ENCODE results near the gene SSTR3. TPM values are rescaled to one million over a fixed set of nuclear protein-coding genes. Genes with fewer than 3 reads are reported as not detected.

The SSTR3 gene
- total RNA-seq, 2 experiments from 2014 or later = 1.9 to 2.1 TPM

DNA sequence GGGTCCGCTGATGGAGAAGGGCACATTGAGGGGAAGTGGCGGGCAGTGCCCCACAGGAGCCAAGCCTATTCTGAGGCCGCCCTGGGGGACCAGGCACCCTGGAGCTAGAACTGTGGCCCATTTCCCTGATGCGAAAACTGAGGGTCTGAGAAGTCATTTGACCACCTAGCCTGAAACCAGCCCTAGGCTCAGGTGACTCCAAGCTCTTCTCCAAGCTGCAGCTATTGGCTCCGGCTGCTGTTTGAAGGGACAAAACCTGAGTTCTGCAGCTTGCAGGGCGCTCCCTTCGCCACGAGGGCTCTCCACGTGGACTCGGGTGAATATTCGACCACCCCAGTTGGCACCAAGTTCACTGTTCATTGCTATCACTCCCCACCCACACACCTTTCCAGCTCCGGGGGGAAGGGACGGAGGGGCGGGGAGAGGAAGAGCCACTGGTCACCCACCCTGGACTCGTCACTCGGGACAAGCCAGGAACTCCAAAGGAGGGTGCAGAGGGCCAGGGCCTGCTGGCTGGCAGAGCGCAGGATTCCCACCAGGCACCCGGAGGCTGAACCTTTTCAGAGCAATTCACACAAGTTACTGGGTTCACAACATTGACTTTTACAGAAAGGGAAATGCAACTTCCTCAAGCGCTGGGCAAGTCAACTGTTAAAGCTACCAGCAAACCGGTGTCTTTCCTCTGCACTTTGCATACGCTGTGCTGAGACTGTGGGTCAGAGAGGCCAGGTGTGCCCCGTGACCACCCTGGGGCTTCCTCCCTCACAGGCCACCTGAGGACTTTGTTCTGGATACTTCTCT, 32.8 kb upstream of the SSTR3 start:
- Mint-ChIP-seq H3K9me3 (no peaks in the 10 kb centered on the region), H3K4me3 (peak overlapping the region; percentile 95), H3K27me3 (no peaks in the 10 kb centered on the region), H3K36me3 (ENCODE audit: low read depth) (peaks cover 40% of the 10 kb centered on the region), H3K27ac (peak overlapping the region; percentile 97), H3K4me1 (ENCODE audit: low read depth) (peaks cover 49% of the 10 kb centered on the region)
- Histone ChIP-seq H3K27ac (ENCODE audit: low read depth in 1 of 2, low read length in 2 of 2) (peak overlapping the region; percentile 85 to 96), H3K36me3 (ENCODE audit: insufficient read depth, low read length) (peaks cover 15% of the 10 kb centered on the region), H3K4me1 (ENCODE audit: insufficient read depth, low read length) (peaks cover 53% of the 10 kb centered on the region), H3K27me3 (ENCODE audit: control insufficient read depth in 1 of 2, insufficient read depth in 2 of 2, low read length in 2 of 2) (no peaks in the 10 kb centered on the region), H3K9me3 (ENCODE audit: control insufficient read depth in 1 of 2, insufficient read depth in 1 of 2, low read length in 2 of 2) (no peaks in the 10 kb centered on the region), H3K4me3 (ENCODE audit: low read length) (peak overlapping the region; percentile 100)
- TF ChIP-seq, protein P1, sequence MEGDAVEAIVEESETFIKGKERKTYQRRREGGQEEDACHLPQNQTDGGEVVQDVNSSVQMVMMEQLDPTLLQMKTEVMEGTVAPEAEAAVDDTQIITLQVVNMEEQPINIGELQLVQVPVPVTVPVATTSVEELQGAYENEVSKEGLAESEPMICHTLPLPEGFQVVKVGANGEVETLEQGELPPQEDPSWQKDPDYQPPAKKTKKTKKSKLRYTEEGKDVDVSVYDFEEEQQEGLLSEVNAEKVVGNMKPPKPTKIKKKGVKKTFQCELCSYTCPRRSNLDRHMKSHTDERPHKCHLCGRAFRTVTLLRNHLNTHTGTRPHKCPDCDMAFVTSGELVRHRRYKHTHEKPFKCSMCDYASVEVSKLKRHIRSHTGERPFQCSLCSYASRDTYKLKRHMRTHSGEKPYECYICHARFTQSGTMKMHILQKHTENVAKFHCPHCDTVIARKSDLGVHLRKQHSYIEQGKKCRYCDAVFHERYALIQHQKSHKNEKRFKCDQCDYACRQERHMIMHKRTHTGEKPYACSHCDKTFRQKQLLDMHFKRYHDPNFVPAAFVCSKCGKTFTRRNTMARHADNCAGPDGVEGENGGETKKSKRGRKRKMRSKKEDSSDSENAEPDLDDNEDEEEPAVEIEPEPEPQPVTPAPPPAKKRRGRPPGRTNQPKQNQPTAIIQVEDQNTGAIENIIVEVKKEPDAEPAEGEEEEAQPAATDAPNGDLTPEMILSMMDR (IDR thresholded peaks at IDR 0.05) = no peak
- POLR2A ChIA-PET = interaction anchor here (0.7 to 10.5 kb wide), 15 partner anchors 11 to 469 kb away, joined by 3 to 281 read pairs (median 11); partner anchors contain the start of genes CYTH4, IFT27 and MFNG
- peak in 3 of 14 experiments; percentile 32 to 45 (median 42) for DNase-seq
- ATAC-seq (ENCODE audit: poor library complexity) = no peak
- CTCF ChIA-PET = interaction anchor here (0.6 to 9.8 kb wide), 8 partner anchors 10 to 267 kb away, joined by 3 to 139 read pairs (median 4); no protein-coding TSS in a partner anchor
- intact Hi-C loops (cut with DNase I, micrococcal nuclease) = loop anchor here (1.0 kb wide), 2 partner anchors 14 to 26 kb away; no protein-coding TSS in a partner anchor

DNA sequence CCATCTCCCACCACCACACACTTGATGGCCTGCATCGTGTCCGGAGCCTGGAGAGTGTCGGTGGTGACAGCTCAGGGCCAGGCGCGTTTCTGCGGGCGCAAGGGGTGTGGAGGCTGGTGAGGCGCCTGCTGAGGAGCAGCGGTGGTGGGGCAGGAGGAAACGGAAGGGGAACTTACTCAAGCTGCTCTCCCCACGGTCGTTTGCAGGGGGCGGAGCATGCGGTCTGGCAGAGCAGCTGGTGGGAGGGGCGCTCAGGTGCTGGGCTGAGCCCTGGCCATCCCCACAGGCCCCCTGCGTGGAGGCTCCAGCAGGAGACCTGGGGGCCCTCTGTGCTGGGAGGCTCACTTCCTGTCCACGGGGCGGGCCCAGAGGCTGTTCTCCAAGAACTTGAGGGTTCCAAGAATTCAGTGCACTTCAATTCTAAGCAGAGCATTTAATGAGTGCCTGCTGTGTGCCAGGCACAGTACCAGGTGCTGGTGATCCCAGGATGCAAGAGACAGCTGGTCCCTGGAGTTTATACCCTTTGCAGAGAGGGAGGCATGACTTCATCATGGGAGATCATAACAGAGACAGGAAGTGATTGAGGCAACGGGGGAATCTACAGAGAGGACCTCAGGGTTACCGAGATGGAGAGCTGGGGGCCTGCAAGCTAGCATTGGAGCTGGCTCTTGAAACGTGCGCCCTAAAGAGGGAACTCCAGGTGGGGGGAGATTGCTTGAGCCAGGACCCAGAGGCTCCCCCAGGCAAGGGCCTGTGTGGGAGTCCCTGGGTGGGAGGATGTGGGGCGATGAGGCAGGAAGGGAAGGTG, 32.0 kb upstream of the SSTR3 start, which contains the start of gene RAC2:
Gene RAC2 (minus strand): TSS at position 156 of the 808 bp plus-strand sequence. CDS start 121 bp downstream, at position 35.
- peak within 1 kb of the TSS; percentile 100 for H3K4me3 ChIP-seq (ENCODE audit: low read length)
- no peaks in the 10 kb centered on the region for H3K27me3 ChIP-seq (ENCODE audit: control insufficient read depth in 1 of 2, insufficient read depth in 2 of 2, low read length in 2 of 2)
- H3K4me1 ChIP-seq (ENCODE audit: insufficient read depth, low read length) = peaks cover 58% of the 10 kb centered on the region
- peaks cover 23% of the 10 kb centered on the region for H3K36me3 ChIP-seq (ENCODE audit: insufficient read depth, low read length)
- H3K27ac ChIP-seq (ENCODE audit: low read depth in 1 of 2, low read length in 2 of 2) = peak within 1 kb of the TSS; percentile 85 to 96
- Mint-ChIP-seq H3K36me3 (ENCODE audit: low read depth) (peaks cover 48% of the 10 kb centered on the region), H3K4me3 (peak within 1 kb of the TSS; percentile 95), H3K27ac (peak within 1 kb of the TSS; percentile 97), H3K4me1 (ENCODE audit: low read depth) (peaks cover 58% of the 10 kb centered on the region), H3K27me3 (no peaks in the 10 kb centered on the region), H3K9me3 (no peaks in the 10 kb centered on the region)
- DNase-seq (peak; percentile 72 to 95 (median 88)), ATAC-seq (ENCODE audit: poor library complexity) (peak; percentile 59)
- ChIA-PET CTCF (interaction anchor here (1.3 to 9.8 kb wide), 5 partner anchors 17 to 266 kb away, joined by 3 to 139 read pairs (median 5); no protein-coding TSS in a partner anchor), POLR2A (interaction anchor here (0.7 to 10.5 kb wide), 20 partner anchors 10 to 1072 kb away, joined by 3 to 281 read pairs (median 6); partner anchors contain the start of genes CYTH4, GGA1, IFT27 and IL2RB)
- H3K9me3 ChIP-seq (ENCODE audit: control insufficient read depth in 1 of 2, insufficient read depth in 1 of 2, low read length in 2 of 2) = no peaks in the 10 kb centered on the region
- TF ChIP-seq, protein P1 (IDR thresholded peaks at IDR 0.05) = no peak
- intact Hi-C loops (cut with DNase I, micrococcal nuclease) = loop anchor here (1.0 kb wide), 2 partner anchors 15 to 25 kb away; no protein-coding TSS in a partner anchor
